Neuronal stem cell (in vitro differentiated cells): Measurements from ENCODE around the gene INSR.

Experiments
- DNase-seq: peaks from one replicate; pipeline ENCODE4 v3.0.0-alpha.2; 2013; ENCODE audit warnings: low spot score
- H2AFZ ChIP-seq: one replicate; pipeline ENCODE4 v1.6.1; 2013; ENCODE audit warnings: mild to moderate bottlenecking, low read length, inconsistent platforms
- H2AK5ac ChIP-seq: 2 replicates; pipeline ENCODE4 v1.6.1; 2013; ENCODE audit warnings: low read depth, mild to moderate bottlenecking, inconsistent platforms, low read length, moderate library complexity, mixed read lengths
- H2BK120ac ChIP-seq: 2 replicates; pipeline ENCODE4 v1.6.1; 2013; ENCODE audit warnings: low read depth, mild to moderate bottlenecking, inconsistent platforms, low read length, moderate library complexity, mixed read lengths
- H2BK12ac ChIP-seq: one replicate; pipeline ENCODE4 v1.6.1; 2013; ENCODE audit warnings: low read length, inconsistent platforms
- H2BK15ac ChIP-seq: 2 replicates; pipeline ENCODE4 v1.6.1; 2013; ENCODE audit warnings: mild to moderate bottlenecking, low read length, inconsistent platforms, mixed read lengths
- H2BK5ac ChIP-seq: one replicate; pipeline ENCODE4 v1.6.1; 2013; ENCODE audit warnings: inconsistent platforms, mild to moderate bottlenecking, low read length, moderate library complexity
- H3K14ac ChIP-seq: one replicate; pipeline ENCODE4 v1.6.1; 2013; ENCODE audit warnings: low read length, inconsistent platforms
- H3K18ac ChIP-seq: 2 replicates; pipeline ENCODE4 v1.6.1; 2013; ENCODE audit warnings: low read length, inconsistent platforms
- H3K23ac ChIP-seq: 2 replicates; pipeline ENCODE4 v1.6.1; 2013; ENCODE audit warnings: low read depth, mild to moderate bottlenecking, mixed read lengths, low read length, inconsistent platforms; ENCODE audit not compliant: poor library complexity
- H3K27ac ChIP-seq: replicated peaks from 3 replicates; pipeline ENCODE4 v1.5.1; 2013; ENCODE audit warnings: low read length, inconsistent platforms
- H3K27me3 ChIP-seq, 3 experiments: 2 replicates each; pipeline ENCODE4 v1.6.1; 2013; ENCODE audit warnings: low read length in 3 of 3, mild to moderate bottlenecking in 2 of 3, inconsistent platforms in 1 of 3, low read depth in 1 of 3, mixed read lengths in 1 of 3, moderate library complexity in 1 of 3; ENCODE audit not compliant: control insufficient read depth in 3 of 3, insufficient read depth in 3 of 3
- H3K36me3 ChIP-seq, 2 donors: replicated peaks in 1 of 2; 2 replicates each; pipeline ENCODE4 v1.6.1; 2013; ENCODE audit warnings: low read length in 2 of 2; ENCODE audit not compliant: control insufficient read depth in 2 of 2, insufficient read depth in 2 of 2
- H3K4ac ChIP-seq: 2 replicates; pipeline ENCODE4 v1.6.1; 2013; ENCODE audit warnings: inconsistent platforms, mild to moderate bottlenecking, low read length, moderate library complexity
- H3K4me1 ChIP-seq, 2 donors: 1 replicate in 1 of 2; 2 replicates in 1 of 2; pipeline ENCODE4 v1.6.1; 2013; ENCODE audit warnings: low read length in 2 of 2, low read depth in 1 of 2; ENCODE audit not compliant: control insufficient read depth in 2 of 2, insufficient read depth in 1 of 2
- H3K4me2 ChIP-seq: one replicate; pipeline ENCODE4 v1.6.1; 2013; ENCODE audit warnings: mild to moderate bottlenecking, low read length, inconsistent platforms; ENCODE audit not compliant: insufficient read depth, poor library complexity, severe bottlenecking
- H3K4me3 ChIP-seq, 2 donors: 2 replicates each; pipeline ENCODE4 v1.5.1; 2013; ENCODE audit warnings: low read length in 2 of 2, mild to moderate bottlenecking in 2 of 2, inconsistent platforms in 1 of 2, moderate library complexity in 1 of 2
- H3K79me1 ChIP-seq: one replicate; pipeline ENCODE4 v1.6.1; 2013; ENCODE audit warnings: low read depth, mild to moderate bottlenecking, inconsistent platforms, low read length, moderate library complexity
- H3K9ac ChIP-seq: one replicate; pipeline ENCODE4 v1.6.1; 2013; ENCODE audit warnings: mild to moderate bottlenecking, low read depth, low read length, inconsistent platforms; ENCODE audit not compliant: poor library complexity
- H3K9me3 ChIP-seq, 2 donors: replicated peaks in 1 of 2; 2 replicates each; pipeline versions ENCODE3 to v1.6.1; 2013; ENCODE audit warnings: low read length in 2 of 2, mild to moderate bottlenecking in 2 of 2, inconsistent platforms in 1 of 2, low read depth in 1 of 2, mixed read lengths in 1 of 2, moderate library complexity in 1 of 2; ENCODE audit not compliant: control insufficient read depth in 2 of 2, insufficient read depth in 1 of 2
- H4K8ac ChIP-seq: one replicate; pipeline ENCODE4 v1.6.1; 2013; ENCODE audit warnings: low read depth, mild to moderate bottlenecking, inconsistent platforms, low read length, moderate library complexity
- H4K91ac ChIP-seq: one replicate; pipeline ENCODE4 v1.6.1; 2013; ENCODE audit warnings: low read length, low read depth, mild to moderate bottlenecking, inconsistent platforms; ENCODE audit not compliant: poor library complexity
- WGBS, 2 donors: extraction: QIAGEN DNeasy Blood & Tissue Kit; methylation state at CpG; one replicate each; pipeline ENCODE4 v1.1.7; 2013; ENCODE audit warnings: missing lambda C conversion rate in 2 of 2, mixed read lengths in 1 of 2; ENCODE audit not compliant: insufficient read length in 2 of 2, insufficient replicate concordance in 1 of 2; ENCODE audit errors: extremely low coverage in 2 of 2; 5-methylcytosine and 5-hydroxymethylcytosine counted together

The INSR gene

GRCh38 chr19:7297742-7298141 lies 3.5 kb upstream of the INSR start:
- no peak overlapping the region for H2AFZ ChIP-seq
- no peaks in the 10 kb centered on the region for H3K36me3 ChIP-seq
- H2AK5ac ChIP-seq, result no peak overlapping the region
- H2BK5ac ChIP-seq, result no peak overlapping the region
- peaks cover under 1 to 1% of the 10 kb centered on the region in 2 donors for H3K4me1 ChIP-seq
- peaks cover 0 to 8% (median 0%) of the 10 kb centered on the region in 3 experiments for H3K27me3 ChIP-seq
- no CpG with 5 or more reads among the region's 7 CpGs for WGBS, 2 donors
- H3K4me3 ChIP-seq, result no peak overlapping the region
- DNase-seq, result no peak
- H3K27ac ChIP-seq, result no peak overlapping the region
- no peak overlapping the region for H3K23ac ChIP-seq
- no peak overlapping the region for H2BK120ac ChIP-seq
- no peak overlapping the region for H4K8ac ChIP-seq
- H2BK12ac ChIP-seq, result no peak overlapping the region
- H3K9me3 ChIP-seq, result no peaks in the 10 kb centered on the region
- no peak overlapping the region for H4K91ac ChIP-seq
- no peak overlapping the region for H3K9ac ChIP-seq
- H3K18ac ChIP-seq, result no peak overlapping the region
- no peak overlapping the region for H3K4me2 ChIP-seq
- no peak overlapping the region for H2BK15ac ChIP-seq
- peaks cover 4% of the 10 kb centered on the region for H3K79me1 ChIP-seq
- no peak overlapping the region for H3K14ac ChIP-seq
- no peak overlapping the region for H3K4ac ChIP-seq

- WGBS, 2 donors, result no CpG with 5 or more reads among the region's 6 CpGs
- H3K4me1 ChIP-seq, result peaks cover 1 to 2% of the 10 kb centered on the region in 2 donors
Measured at GRCh38 chr19:7295912-7296536, 1.8 kb upstream of the INSR start.

GRCh38 chr19:7294558-7295212 lies 471 bp upstream of the INSR start:
- no peak overlapping the region for H3K14ac ChIP-seq
- H2AFZ ChIP-seq, result peak overlapping the region; percentile 94
- no peak overlapping the region for H3K4ac ChIP-seq
- peak overlapping the region; percentile 77 for H3K18ac ChIP-seq
- peaks cover 0 to 8% (median 0%) of the 10 kb centered on the region in 3 experiments for H3K27me3 ChIP-seq
- no peaks in the 10 kb centered on the region for H3K36me3 ChIP-seq
- H3K79me1 ChIP-seq, result peaks cover 4% of the 10 kb centered on the region
- no peak overlapping the region for H3K23ac ChIP-seq
- H3K27ac ChIP-seq, result no peak overlapping the region
- H4K91ac ChIP-seq, result no peak overlapping the region
- H2BK5ac ChIP-seq, result no peak overlapping the region
- peak overlapping the region; percentile 11 for H2BK15ac ChIP-seq
- DNase-seq, result peak; percentile 30
- no peaks in the 10 kb centered on the region for H3K9me3 ChIP-seq
- no peak overlapping the region for H2BK120ac ChIP-seq
- H3K4me3 ChIP-seq, result peak overlapping the region; percentile 63 to 68
- no peak overlapping the region for H4K8ac ChIP-seq
- no peak overlapping the region for H2AK5ac ChIP-seq
- no CpG with 5 or more reads among the region's 43 CpGs for WGBS, 2 donors
- peak overlapping the region; percentile 67 for H3K4me2 ChIP-seq
- H3K9ac ChIP-seq, result no peak overlapping the region
- H3K4me1 ChIP-seq, result peaks cover 1 to 2% of the 10 kb centered on the region in 2 donors
- H2BK12ac ChIP-seq, result no peak overlapping the region

More at GRCh38 chr19:7295912-7296536, 1.8 kb upstream of the INSR start:
- no peak overlapping the region for H2AFZ ChIP-seq
- no peak overlapping the region for H3K18ac ChIP-seq
- H3K36me3 ChIP-seq, result no peaks in the 10 kb centered on the region
- no peak overlapping the region for H2BK120ac ChIP-seq
- H2BK5ac ChIP-seq, result no peak overlapping the region
- H3K4me3 ChIP-seq, result no peak overlapping the region
- no peak overlapping the region for H3K14ac ChIP-seq
- H3K9ac ChIP-seq, result no peak overlapping the region
- no peak overlapping the region for H3K23ac ChIP-seq
- H3K27me3 ChIP-seq, result peaks cover 0 to 8% (median 0%) of the 10 kb centered on the region in 3 experiments
- no peak overlapping the region for H2AK5ac ChIP-seq
- no peak overlapping the region for H4K91ac ChIP-seq
- no peak overlapping the region for H3K4me2 ChIP-seq
- H3K9me3 ChIP-seq, result no peaks in the 10 kb centered on the region
- no peak overlapping the region for H4K8ac ChIP-seq
- H3K4ac ChIP-seq, result no peak overlapping the region
- peaks cover 4% of the 10 kb centered on the region for H3K79me1 ChIP-seq
- H2BK15ac ChIP-seq, result no peak overlapping the region
- no peak overlapping the region for H3K27ac ChIP-seq
- no peak overlapping the region for H2BK12ac ChIP-seq
- no peak for DNase-seq

GRCh38 chr19:7292950-7293761 lies 1.1 kb downstream of the INSR start:
- H2AK5ac ChIP-seq, result peak overlapping the region; percentile 85
- no peak overlapping the region for H3K27ac ChIP-seq
- H3K36me3 ChIP-seq, result no peaks in the 10 kb centered on the region
- H3K23ac ChIP-seq, result peak overlapping the region; percentile 87
- H2BK120ac ChIP-seq, result no peak overlapping the region
- H3K18ac ChIP-seq, result peak overlapping the region; percentile 92
- DNase-seq, result no peak
- peaks cover 0 to 8% (median 0%) of the 10 kb centered on the region in 3 experiments for H3K27me3 ChIP-seq
- H2BK5ac ChIP-seq, result no peak overlapping the region
- H2BK15ac ChIP-seq, result no peak overlapping the region
- peak overlapping the region; percentile 91 for H3K14ac ChIP-seq
- no CpG with 5 or more reads among the region's 54 CpGs for WGBS, 2 donors
- H3K4me2 ChIP-seq, result peak overlapping the region; percentile 91
- H3K4ac ChIP-seq, result no peak overlapping the region
- H3K4me1 ChIP-seq, result peaks cover 1 to 2% of the 10 kb centered on the region in 2 donors
- H2AFZ ChIP-seq, result peak overlapping the region; percentile 94
- no peaks in the 10 kb centered on the region for H3K9me3 ChIP-seq
- H2BK12ac ChIP-seq, result no peak overlapping the region
- H3K9ac ChIP-seq, result peak overlapping the region; percentile 88
- no peak overlapping the region for H4K91ac ChIP-seq
- no peak overlapping the region for H4K8ac ChIP-seq
- peaks cover 4% of the 10 kb centered on the region for H3K79me1 ChIP-seq
- H3K4me3 ChIP-seq, result peak overlapping the region; percentile 63 to 91
